IMR-90 (cell line): ENCODE data around the gene SYTL4. TPM values are rescaled to one million over a fixed set of nuclear protein-coding genes. Genes with fewer than 3 reads are reported as not detected.

Experiments used
- ATAC-seq: fragments of 200-7000 bp; cut with Tn5 transposase; 2 replicates; pipeline ENCODE4 v1.9.1; 2020; ENCODE audit warnings: low read depth, mild to moderate bottlenecking, moderate library complexity
- BruUV-seq: library from RNA; stranded (reverse); fragments of 400-500 nt; replicated peaks from 2 replicates; lab custom pipeline; 2021; lab: Mats Ljungman, UMichigan
- CTCF ChIA-PET: fragments of 300-600 bp; formaldehyde crosslinking; extraction: SDS; loops from one replicate; lab custom pipeline; 2021; ENCODE audit warnings: antibody characterized with exemption; lab: Yijun Ruan, JAX
- POLR2A ChIA-PET: fragments of 300-600 bp; sonication (Branson Sonifier 250); formaldehyde crosslinking; loops from one replicate; lab custom pipeline; 2022; ENCODE audit warnings: antibody characterized with exemption; ENCODE audit not compliant: unreplicated experiment; lab: Charles Lee
- DNase-seq: peaks from one replicate; pipeline ENCODE4 v3.0.0; 2013
- H2AFZ ChIP-seq: replicated peaks from 2 replicates; pipeline ENCODE3; 2013; ENCODE audit warnings: low read length, mild to moderate bottlenecking; ENCODE audit not compliant: poor library complexity
- H2AK5ac ChIP-seq: 2 replicates; pipeline ENCODE4 v1.6.1; 2013; ENCODE audit warnings: low read depth, low read length, inconsistent platforms
- H2AK9ac ChIP-seq: replicated peaks from 2 replicates; pipeline ENCODE3; 2013; ENCODE audit warnings: mild to moderate bottlenecking, low read depth, low read length, moderate library complexity; ENCODE audit not compliant: poor library complexity
- H2BK120ac ChIP-seq: 2 replicates; pipeline ENCODE4 v1.6.1; 2013; ENCODE audit warnings: low read depth, low read length, inconsistent platforms
- H2BK15ac ChIP-seq: 3 replicates; pipeline ENCODE4 v1.6.1; 2013; ENCODE audit warnings: low read depth, low read length, inconsistent platforms
- H2BK20ac ChIP-seq: 2 replicates; pipeline ENCODE4 v1.6.1; 2013; ENCODE audit warnings: low read depth, mild to moderate bottlenecking, inconsistent platforms, low read length, moderate library complexity
- H2BK5ac ChIP-seq: 2 replicates; pipeline ENCODE4 v1.6.1; 2013; ENCODE audit warnings: mild to moderate bottlenecking, low read depth, low read length, inconsistent platforms; ENCODE audit not compliant: poor library complexity, severe bottlenecking
- H3K14ac ChIP-seq: replicated peaks from 2 replicates; pipeline ENCODE4 v1.6.1; 2013; ENCODE audit warnings: low read depth, low read length, inconsistent platforms
- H3K18ac ChIP-seq: 2 replicates; pipeline ENCODE4 v1.6.1; 2013; ENCODE audit warnings: low read depth, low read length, control low read depth
- H3K23ac ChIP-seq: 2 replicates; pipeline ENCODE4 v1.6.1; 2013; ENCODE audit warnings: low read depth, low read length, inconsistent platforms
- H3K27ac ChIP-seq: 2 replicates; pipeline ENCODE4 v1.5.1; 2013; ENCODE audit warnings: mild to moderate bottlenecking, control low read depth, low read length; ENCODE audit not compliant: insufficient read depth
- H3K27me3 ChIP-seq: 2 replicates; pipeline ENCODE4 v1.6.1; 2013; ENCODE audit warnings: low read length; ENCODE audit not compliant: control insufficient read depth, insufficient read depth
- H3K36me3 ChIP-seq: 2 replicates; pipeline ENCODE4 v1.6.1; 2013; ENCODE audit warnings: low read length, mixed read lengths; ENCODE audit not compliant: control insufficient read depth, insufficient read depth
- H3K4ac ChIP-seq: 2 replicates; pipeline ENCODE4 v1.6.1; 2013; ENCODE audit warnings: low read depth, low read length, inconsistent platforms
- H3K4me1 ChIP-seq: 2 replicates; pipeline ENCODE4 v1.6.1; 2013; ENCODE audit warnings: low read length, mixed read lengths; ENCODE audit not compliant: control insufficient read depth, insufficient read depth
- H3K4me2 ChIP-seq: 2 replicates; pipeline ENCODE4 v1.6.1; 2013; ENCODE audit warnings: low read depth, mild to moderate bottlenecking, control low read depth, low read length, moderate library complexity
- H3K4me3 ChIP-seq: 2 replicates; pipeline ENCODE4 v1.5.1; 2013; ENCODE audit warnings: low read depth, mild to moderate bottlenecking, control low read depth, low read length, moderate library complexity; ENCODE audit not compliant: insufficient read depth
- H3K56ac ChIP-seq: 2 replicates; pipeline ENCODE4 v1.6.1; 2013; ENCODE audit warnings: low read length, inconsistent platforms; ENCODE audit not compliant: insufficient read depth; ENCODE audit errors: extremely low read depth
- H3K79me1 ChIP-seq, 2 experiments: 2 replicates each; pipeline ENCODE4 v1.6.1; 2013; ENCODE audit warnings: low read length in 2 of 2, inconsistent platforms in 1 of 2, low read depth in 1 of 2
- H3K9ac ChIP-seq: 2 replicates; pipeline ENCODE4 v1.6.1; 2013; ENCODE audit warnings: low read depth, low read length, control low read depth
- H3K9me1 ChIP-seq: 2 replicates; pipeline ENCODE4 v1.6.1; 2013; ENCODE audit warnings: low read length, inconsistent platforms; ENCODE audit not compliant: insufficient read depth
- H3K9me3 ChIP-seq: 2 replicates; pipeline ENCODE4 v1.6.1; 2013; ENCODE audit warnings: low read length; ENCODE audit not compliant: control insufficient read depth, insufficient read depth
- H4K20me1 ChIP-seq: 2 replicates; pipeline ENCODE4 v1.6.1; 2013; ENCODE audit warnings: low read length, inconsistent platforms; ENCODE audit not compliant: insufficient read depth
- H4K5ac ChIP-seq: 2 replicates; pipeline ENCODE4 v1.6.1; 2013; ENCODE audit warnings: mild to moderate bottlenecking, low read depth, low read length, control low read depth
- H4K8ac ChIP-seq, 2 experiments: 2 replicates each; pipeline ENCODE4 v1.6.1; 2013; ENCODE audit warnings: low read depth in 2 of 2, low read length in 2 of 2, control low read depth in 1 of 2, inconsistent platforms in 1 of 2
- H4K91ac ChIP-seq: 2 replicates; pipeline ENCODE4 v1.6.1; 2013; ENCODE audit warnings: low read depth, low read length, inconsistent platforms; ENCODE audit not compliant: insufficient read depth
- BHLHE40 ChIP-seq: fragments of 150-350 bp; IDR thresholded peaks from 2 replicates; pipeline ENCODE4 v1.6.1; 2016; ENCODE audit warnings: mild to moderate bottlenecking, low read depth, low read length
- CEBPB ChIP-seq: IDR thresholded peaks from 2 replicates; pipeline ENCODE4 v1.6.1; 2012; ENCODE audit warnings: low read depth, low read length, improper control_type of control experiment
- CTCF ChIP-seq: conservative IDR thresholded peaks from 2 replicates; pipeline ENCODE4 v1.5.1; 2012; ENCODE audit warnings: mild to moderate bottlenecking, low read depth, low read length, improper control_type of control experiment
- MAFK ChIP-seq: IDR thresholded peaks from 2 replicates; pipeline ENCODE4 v1.6.1; 2012; ENCODE audit warnings: low read depth, low read length, improper control_type of control experiment
- MAZ ChIP-seq: IDR thresholded peaks from 2 replicates; pipeline ENCODE4 v1.6.1; 2012; ENCODE audit warnings: low read depth, mild to moderate bottlenecking, low read length, improper control_type of control experiment, moderate library complexity, borderline replicate concordance
- MXI1 ChIP-seq: IDR thresholded peaks from 2 replicates; pipeline ENCODE4 v1.6.1; 2012; ENCODE audit warnings: low read depth, mild to moderate bottlenecking, low read length, moderate library complexity, borderline replicate concordance
- NFE2L2 ChIP-seq: fragments of 150-350 bp; IDR thresholded peaks from 2 replicates; pipeline ENCODE4 v1.6.1; 2016; ENCODE audit warnings: low read depth, mild to moderate bottlenecking, low read length
- RAD21 ChIP-seq: IDR thresholded peaks from 2 replicates; pipeline ENCODE4 v1.6.1; 2012; ENCODE audit warnings: low read length, improper control_type of control experiment
- RCOR1 ChIP-seq: IDR thresholded peaks from 2 replicates; pipeline ENCODE4 v1.6.1; 2012; ENCODE audit warnings: mild to moderate bottlenecking, low read length, improper control_type of control experiment; ENCODE audit not compliant: insufficient replicate concordance
- RFX5 ChIP-seq: IDR thresholded peaks from 2 replicates; pipeline ENCODE4 v1.8.0; 2012; ENCODE audit warnings: low read depth, mild to moderate bottlenecking, low read length, moderate library complexity
- USF2 ChIP-seq: fragments of 150-350 bp; IDR thresholded peaks from 2 replicates; pipeline ENCODE4 v1.6.1; 2017; ENCODE audit warnings: mild to moderate bottlenecking, antibody characterized with exemption, low read length, low read depth
- WGBS, 2 experiments: methylation state at CpG; one replicate each; pipeline versions ENCODE4 v1.1.5 to v1.1.7; 2013; ENCODE audit warnings: missing lambda C conversion rate in 2 of 2; ENCODE audit not compliant: insufficient read length in 1 of 2; ENCODE audit errors: extremely low coverage in 2 of 2; 5-methylcytosine and 5-hydroxymethylcytosine counted together
- dilution Hi-C: fragments of 300-500 bp; cut with HindIII; formaldehyde crosslinking; loops from one replicate; pipeline ENCODE4 v1.14.3; 2018; ENCODE audit warnings: low sequenced_read_pairs; ENCODE audit not compliant: unreplicated experiment
- in situ Hi-C: fragments of 300-500 bp; cut with MboI; formaldehyde crosslinking; loops from 3 replicates; pipeline ENCODE4 v1.14.3; 2019; ENCODE audit warnings: low sequenced_read_pairs, inconsistent platforms, mixed read lengths
- intact Hi-C: fragments of 100-400 bp; cut with micrococcal nuclease; formaldehyde crosslinking; loops from 2 replicates; pipeline ENCODE4 v1.10.0; 2022
- polyA plus RNA-seq, 3 experiments: library from polyadenylated mRNA; depleted of rRNA; stranded (reverse); fragments of >200 nt; gene quantifications; 2 replicates each; pipeline ENCODE4 v1.2.3, GENCODE V29; 2012; ENCODE audit warnings: low replicate concordance in 1 of 3
- total RNA-seq: library from RNA; depleted of rRNA; stranded (reverse); fragments of >200 nt; gene quantifications from 2 replicates; pipeline ENCODE4 v1.2.3, GENCODE V29; 2012

SYTL4 gene
- total and polyA plus RNA-seq, 2 of the 4 experiments (the other 2 are of a cell fraction) = 2.3 to 2.4 TPM

DNA sequence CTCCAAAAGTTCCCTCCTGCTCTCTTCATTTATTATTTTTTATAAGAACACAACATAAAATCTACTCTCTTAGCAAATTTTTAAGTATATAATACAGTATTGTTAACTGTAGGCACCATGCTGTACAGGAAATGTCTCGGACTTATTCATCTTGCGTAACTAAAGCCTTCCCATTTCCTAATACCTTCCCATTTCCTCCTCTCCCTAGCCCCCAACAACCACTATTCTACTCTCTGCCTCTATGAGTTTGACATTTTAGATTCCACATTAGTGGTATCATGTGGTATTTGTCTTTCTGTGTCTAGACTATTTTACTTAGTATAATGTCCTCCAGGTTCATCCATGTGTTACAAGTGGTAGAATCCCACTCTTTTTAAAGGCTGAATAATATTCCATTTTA lies 15.8 kb upstream of the SYTL4 start:
- Histone ChIP-seq H4K20me1 (no peaks in the 10 kb centered on the region), H3K56ac (no peak overlapping the region), H3K4me2 (no peak overlapping the region), H4K8ac (no peak overlapping the region), H3K14ac (no peak overlapping the region), H2AK5ac (no peak overlapping the region), H3K9me3 (no peaks in the 10 kb centered on the region), H2AK9ac (no peak overlapping the region), H3K27ac (no peak overlapping the region), H4K5ac (no peak overlapping the region), H2BK15ac (no peak overlapping the region), H3K4me3 (no peak overlapping the region), H3K18ac (no peak overlapping the region), H2BK120ac (no peak overlapping the region), H3K9ac (no peak overlapping the region), H2BK5ac (no peak overlapping the region), H3K9me1 (no peaks in the 10 kb centered on the region), H4K91ac (no peak overlapping the region), H2BK20ac (no peak overlapping the region), H3K23ac (no peak overlapping the region), H3K4ac (no peak overlapping the region), H3K36me3 (no peaks in the 10 kb centered on the region), H2AFZ (no peak overlapping the region), H3K4me1 (no peaks in the 10 kb centered on the region), H3K27me3 (peaks cover 23% of the 10 kb centered on the region), H3K79me1 (no peaks in the 10 kb centered on the region)
- no CpG with 5 or more reads among the region's 2 CpGs for WGBS, 2 experiments
- TF ChIP-seq USF2 (no peak), RAD21 (no peak), RFX5 (no peak), MXI1 (no peak), CEBPB (no peak), MAZ (no peak), MAFK (no peak), CTCF (no peak), BHLHE40 (no peak), NFE2L2 (no peak), RCOR1 (no peak)
- dilution Hi-C loops (no loop called here), intact Hi-C loops (no loop called here), in situ Hi-C loops (no loop called here)
- no TSS peak for BruUV-seq
- ChIA-PET POLR2A (no interaction called here), CTCF (no interaction called here)
- DNase-seq (no peak), ATAC-seq (no peak)
